SK-N-SH treated with all-trans-retinoic acid at 6 μM for 48 hours (cell line): ENCODE results near the gene LRRC7.

Source experiments
- CREB5 ChIP-seq: fragments of 250-450 bp; sonication (Bioruptor Pico); IDR thresholded peaks from 2 replicates; pipeline ENCODE4 v1.5.1; 2020; ENCODE audit warnings: low read depth, mild to moderate bottlenecking, moderate library complexity
- ISL1 ChIP-seq: fragments of 250-450 bp; sonication (Bioruptor Pico); IDR thresholded peaks from 2 replicates; pipeline ENCODE4 v2.1.2; 2022; ENCODE audit warnings: mild to moderate bottlenecking, moderate library complexity
- PATZ1 ChIP-seq: fragments of 250-450 bp; sonication (Bioruptor Pico); IDR thresholded peaks from 2 replicates; pipeline ENCODE4 v1.8.0; 2020; ENCODE audit warnings: mild to moderate bottlenecking, moderate library complexity, borderline replicate concordance
- ZC3H10 ChIP-seq: fragments of 250-450 bp; sonication (Bioruptor Pico); IDR thresholded peaks from 2 replicates; pipeline ENCODE4 v1.5.1; 2021; ENCODE audit warnings: mild to moderate bottlenecking, moderate library complexity
- ZNF70 ChIP-seq: fragments of 450-650 bp; formaldehyde crosslinking; IDR thresholded peaks from 2 replicates; pipeline ENCODE4 v1.5.0; 2020; ENCODE audit warnings: mild to moderate bottlenecking, moderate library complexity

GRCh38 chr1:70017770-70018169 is 450.0 kb downstream of the LRRC7 start:
- TF ChIP-seq PATZ1 (CRISPR knock-in tag) (no peak), ZNF70 (CRISPR knock-in tag) (no peak), ISL1 (peak; percentile 63), CREB5 (no peak), ZC3H10 (CRISPR knock-in tag) (no peak)
